GM03348 (cell line): ENCODE results near the gene SNPH.
A peak's percentile ranks its signal among the peaks of the same experiment; 100 is the strongest.
"Not testable (repeated sequence)": the region's sequence is repeated elsewhere in the genome, so short reads cannot be mapped to it uniquely, and the experiment has no call there.

Experiments
- DNase-seq: peaks from one replicate; pipeline ENCODE4 v3.0.0; 2012; ENCODE audit warnings: low spot score

Gene SNPH

GRCh38 chr20:1266167-1266973, at the start of gene SNPH:
TSS of gene SNPH (plus strand) at chr20:1266294. CDS start at chr20:1296240, 29,946 bp downstream.
- DNase-seq, result peak; percentile 96

GRCh38 chr20:1216527-1217427, 49.3 kb upstream of the SNPH start:
- DNase-seq, result not testable (repeated sequence)

- not testable (repeated sequence) for DNase-seq
Measured at GRCh38 chr20:1222750-1223149, 43.3 kb upstream of the SNPH start.

- DNase-seq, result no peak
Measured at GRCh38 chr20:1224205-1224890, 41.7 kb upstream of the SNPH start.

GRCh38 chr20:1225263-1225782, 40.8 kb upstream of the SNPH start:
- DNase-seq, result no peak

GRCh38 chr20:1225783-1226654, 40.1 kb upstream of the SNPH start, which contains the start of gene RAD21L1:
TSS of gene RAD21L1 (plus strand) at chr20:1226044. CDS start at chr20:1228454, 2,410 bp downstream.
- DNase-seq, result peak; percentile 95

GRCh38 chr20:1229541-1229940, 36.6 kb upstream of the SNPH start:
- DNase-seq, result no peak

GRCh38 chr20:1232286-1233111, 33.6 kb upstream of the SNPH start:
- DNase-seq, result no peak

GRCh38 chr20:1240549-1240948, 25.5 kb upstream of the SNPH start:
- no peak for DNase-seq

- no peak for DNase-seq
Measured at GRCh38 chr20:1241456-1241855, 24.6 kb upstream of the SNPH start.

GRCh38 chr20:1242099-1242498, 24.0 kb upstream of the SNPH start:
- DNase-seq, result no peak

- peak; percentile 71 for DNase-seq
Measured at GRCh38 chr20:1242530-1242929, 23.6 kb upstream of the SNPH start.

GRCh38 chr20:1245578-1245977, 20.5 kb upstream of the SNPH start:
- DNase-seq, result no peak

- DNase-seq, result no peak
Measured at GRCh38 chr20:1247689-1248088, 18.4 kb upstream of the SNPH start.

GRCh38 chr20:1250282-1250681, 15.8 kb upstream of the SNPH start:
- not testable (repeated sequence) for DNase-seq

- no peak for DNase-seq
Measured at GRCh38 chr20:1252416-1252815, 13.7 kb upstream of the SNPH start.

- DNase-seq, result no peak
Measured at GRCh38 chr20:1254254-1254653, 11.8 kb upstream of the SNPH start.

GRCh38 chr20:1255675-1256074, 10.4 kb upstream of the SNPH start:
- DNase-seq, result no peak

GRCh38 chr20:1263853-1264252, 2.2 kb upstream of the SNPH start:
- peak; percentile 51 for DNase-seq

GRCh38 chr20:1264727-1265126, 1.4 kb upstream of the SNPH start:
- DNase-seq, result no peak
